OCI-LY1 (cell line): Measurements from ENCODE around the gene FAM167B.

Experiments used
- H2AFZ ChIP-seq: fragments of 200-600 bp; sonication (generic), shearing (Covaris generic); 2 replicates; pipeline ENCODE4 v1.6.0; 2014; ENCODE audit warnings: antibody characterized with exemption, mild to moderate bottlenecking, low read length
- H3F3A ChIP-seq: fragments of 200-600 bp; sonication (generic), shearing (Covaris generic); 2 replicates; pipeline ENCODE4 v1.6.0; 2014; ENCODE audit warnings: mild to moderate bottlenecking, antibody characterized with exemption, low read length, moderate library complexity; ENCODE audit not compliant: insufficient read depth
- H3K27ac ChIP-seq: fragments of 200-600 bp; sonication (generic); 2 replicates; pipeline ENCODE4 v1.5.1; 2014; ENCODE audit warnings: low read length, mixed run types, mild to moderate bottlenecking, low read depth; ENCODE audit not compliant: poor library complexity, severe bottlenecking
- H3K27me3 ChIP-seq: fragments of 200-600 bp; sonication (generic); 2 replicates; pipeline ENCODE4 v1.6.0; 2014; ENCODE audit warnings: antibody characterized with exemption, mild to moderate bottlenecking, low read length, moderate library complexity; ENCODE audit not compliant: insufficient read depth
- H3K36me3 ChIP-seq: fragments of 200-600 bp; sonication (generic); 2 replicates; pipeline ENCODE4 v1.6.1; 2014; ENCODE audit warnings: mild to moderate bottlenecking, antibody characterized with exemption, low read length, moderate library complexity, mixed read lengths; ENCODE audit not compliant: insufficient read depth
- H3K4me1 ChIP-seq: fragments of 200-600 bp; sonication (generic); 2 replicates; pipeline ENCODE4 v1.5.1; 2014; ENCODE audit warnings: mild to moderate bottlenecking, low read length, moderate library complexity; ENCODE audit not compliant: insufficient read depth, severe bottlenecking
- H3K4me2 ChIP-seq: fragments of 200-600 bp; sonication (generic), shearing (Covaris generic); 2 replicates; pipeline ENCODE4 v1.6.1; 2014; ENCODE audit warnings: low read length
- H3K4me3 ChIP-seq: fragments of 200-600 bp; sonication (generic); 2 replicates; pipeline ENCODE4 v1.5.1; 2014; ENCODE audit warnings: low read length, low read depth, mild to moderate bottlenecking, mixed read lengths; ENCODE audit not compliant: poor library complexity, severe bottlenecking
- H3K79me2 ChIP-seq: fragments of 200-600 bp; shearing (Covaris generic); 2 replicates; pipeline ENCODE4 v1.6.1; 2016; ENCODE audit warnings: mixed run types, low read length, mixed read lengths; ENCODE audit not compliant: insufficient read depth
- H3K9ac ChIP-seq: fragments of 200-600 bp; sonication (generic), shearing (Covaris generic); 2 replicates; pipeline ENCODE4 v1.6.1; 2014; ENCODE audit warnings: mild to moderate bottlenecking, low read length, mixed read lengths
- H3K9me2 ChIP-seq: fragments of 200-600 bp; sonication (generic), shearing (Covaris generic); 2 replicates; pipeline ENCODE4 v1.6.1; 2014; ENCODE audit warnings: low read depth, mild to moderate bottlenecking, low read length, mixed read lengths
- H3K9me3 ChIP-seq: fragments of 200-600 bp; shearing (Covaris generic); 2 replicates; pipeline ENCODE4 v1.6.1; 2014; ENCODE audit warnings: low read length, mixed read lengths
- H4K20me1 ChIP-seq: fragments of 200-600 bp; sonication (generic), shearing (Covaris generic); 2 replicates; pipeline ENCODE4 v1.6.0; 2016; ENCODE audit warnings: mild to moderate bottlenecking, low read length; ENCODE audit not compliant: insufficient read depth
- EZH2 ChIP-seq: fragments of 200-600 bp; sonication (generic), shearing (Covaris generic); IDR thresholded peaks from 2 replicates; pipeline ENCODE4 v1.8.0; 2017; ENCODE audit warnings: borderline replicate concordance, mixed run types, mild to moderate bottlenecking, antibody characterized with exemption, low read length, moderate library complexity, mixed read lengths
- TF ChIP-seq, protein P1 (sequence below): fragments of 200-600 bp; sonication (generic), shearing (Covaris generic); IDR thresholded peaks from 2 replicates; pipeline ENCODE4 v1.5.1; 2017; ENCODE audit warnings: mild to moderate bottlenecking, antibody characterized with exemption, low read length, moderate library complexity, mixed read lengths

FAM167B gene

DNA sequence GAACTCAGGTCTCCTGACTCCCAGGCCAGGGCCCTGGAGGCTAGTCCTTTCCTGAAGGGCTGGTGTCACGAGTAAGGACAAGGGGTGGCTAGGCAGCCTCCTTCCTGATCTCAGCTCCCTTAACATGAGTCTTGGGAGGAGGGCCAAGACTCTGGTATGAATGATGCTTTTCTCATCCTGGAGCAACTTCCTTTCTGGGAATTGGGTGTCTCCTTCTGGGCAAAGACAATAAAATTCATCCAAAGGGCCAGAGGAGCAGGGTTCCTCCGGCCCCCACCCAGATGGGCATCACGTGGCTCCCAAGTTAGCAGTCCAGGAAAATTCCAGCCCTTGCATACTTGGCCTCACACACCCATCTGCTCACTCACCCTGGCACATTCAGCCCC, at the start of gene FAM167B:
TSS of gene FAM167B (plus strand) at position 335 of the 386 bp plus-strand sequence. CDS start 200 bp downstream, outside the sequence.
- no peaks in the 10 kb centered on the region for H3K27me3 ChIP-seq
- H3K9ac ChIP-seq: no peak within 1 kb of the TSS; the same call in 1 of the 2 replicates
- TF ChIP-seq EZH2: no peak
- TF ChIP-seq, protein P1, sequence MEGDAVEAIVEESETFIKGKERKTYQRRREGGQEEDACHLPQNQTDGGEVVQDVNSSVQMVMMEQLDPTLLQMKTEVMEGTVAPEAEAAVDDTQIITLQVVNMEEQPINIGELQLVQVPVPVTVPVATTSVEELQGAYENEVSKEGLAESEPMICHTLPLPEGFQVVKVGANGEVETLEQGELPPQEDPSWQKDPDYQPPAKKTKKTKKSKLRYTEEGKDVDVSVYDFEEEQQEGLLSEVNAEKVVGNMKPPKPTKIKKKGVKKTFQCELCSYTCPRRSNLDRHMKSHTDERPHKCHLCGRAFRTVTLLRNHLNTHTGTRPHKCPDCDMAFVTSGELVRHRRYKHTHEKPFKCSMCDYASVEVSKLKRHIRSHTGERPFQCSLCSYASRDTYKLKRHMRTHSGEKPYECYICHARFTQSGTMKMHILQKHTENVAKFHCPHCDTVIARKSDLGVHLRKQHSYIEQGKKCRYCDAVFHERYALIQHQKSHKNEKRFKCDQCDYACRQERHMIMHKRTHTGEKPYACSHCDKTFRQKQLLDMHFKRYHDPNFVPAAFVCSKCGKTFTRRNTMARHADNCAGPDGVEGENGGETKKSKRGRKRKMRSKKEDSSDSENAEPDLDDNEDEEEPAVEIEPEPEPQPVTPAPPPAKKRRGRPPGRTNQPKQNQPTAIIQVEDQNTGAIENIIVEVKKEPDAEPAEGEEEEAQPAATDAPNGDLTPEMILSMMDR: no peak
- no peak within 1 kb of the TSS for H2AFZ ChIP-seq
- H3K9me2 ChIP-seq: no peaks in the 10 kb centered on the region
- H3F3A ChIP-seq: peaks cover 7% of the 10 kb centered on the region
- H3K4me1 ChIP-seq: peaks cover 64% of the 10 kb centered on the region
- no peaks in the 10 kb centered on the region for H3K9me3 ChIP-seq
- peak within 1 kb of the TSS; percentile 100 for H3K27ac ChIP-seq
- H4K20me1 ChIP-seq: no peaks in the 10 kb centered on the region
- H3K4me2 ChIP-seq: peak within 1 kb of the TSS; percentile 44; the same call in 1 of the 2 replicates
- H3K36me3 ChIP-seq: no peaks in the 10 kb centered on the region
- H3K79me2 ChIP-seq: no peaks in the 10 kb centered on the region
- no peak within 1 kb of the TSS for H3K4me3 ChIP-seq

DNA sequence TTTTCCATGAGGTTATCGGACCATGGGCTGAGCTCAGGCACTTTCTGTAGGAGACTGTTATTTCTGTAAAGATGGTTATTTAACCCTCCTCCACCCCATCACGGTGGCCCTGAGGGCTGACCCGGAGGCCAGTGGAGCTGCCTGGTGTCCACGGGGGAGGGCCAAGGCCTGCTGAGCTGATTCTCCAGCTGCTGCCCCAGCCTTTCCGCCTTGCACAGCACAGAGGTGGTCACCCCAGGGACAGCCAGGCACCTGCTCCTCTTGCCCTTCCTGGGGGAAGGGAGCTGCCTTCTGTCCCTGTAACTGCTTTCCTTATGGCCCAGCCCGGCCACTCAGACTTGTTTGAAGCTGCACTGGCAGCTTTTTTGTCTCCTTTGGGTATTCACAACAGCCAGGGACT, 49.2 kb upstream of the FAM167B start:
- Histone ChIP-seq H4K20me1 (no peaks in the 10 kb centered on the region), H3K27ac (no peak overlapping the region), H3K9ac (no peak overlapping the region), H3K9me3 (no peaks in the 10 kb centered on the region), H3K4me2 (no peak overlapping the region), H3K9me2 (no peaks in the 10 kb centered on the region), H3K36me3 (peaks cover 52% of the 10 kb centered on the region), H3K27me3 (no peaks in the 10 kb centered on the region), H2AFZ (no peak overlapping the region), H3F3A (no peaks in the 10 kb centered on the region), H3K79me2 (no peaks in the 10 kb centered on the region), H3K4me1 (peaks cover 28% of the 10 kb centered on the region), H3K4me3 (no peak overlapping the region)
- TF ChIP-seq, protein P1: no peak
- no peak for TF ChIP-seq EZH2

DNA sequence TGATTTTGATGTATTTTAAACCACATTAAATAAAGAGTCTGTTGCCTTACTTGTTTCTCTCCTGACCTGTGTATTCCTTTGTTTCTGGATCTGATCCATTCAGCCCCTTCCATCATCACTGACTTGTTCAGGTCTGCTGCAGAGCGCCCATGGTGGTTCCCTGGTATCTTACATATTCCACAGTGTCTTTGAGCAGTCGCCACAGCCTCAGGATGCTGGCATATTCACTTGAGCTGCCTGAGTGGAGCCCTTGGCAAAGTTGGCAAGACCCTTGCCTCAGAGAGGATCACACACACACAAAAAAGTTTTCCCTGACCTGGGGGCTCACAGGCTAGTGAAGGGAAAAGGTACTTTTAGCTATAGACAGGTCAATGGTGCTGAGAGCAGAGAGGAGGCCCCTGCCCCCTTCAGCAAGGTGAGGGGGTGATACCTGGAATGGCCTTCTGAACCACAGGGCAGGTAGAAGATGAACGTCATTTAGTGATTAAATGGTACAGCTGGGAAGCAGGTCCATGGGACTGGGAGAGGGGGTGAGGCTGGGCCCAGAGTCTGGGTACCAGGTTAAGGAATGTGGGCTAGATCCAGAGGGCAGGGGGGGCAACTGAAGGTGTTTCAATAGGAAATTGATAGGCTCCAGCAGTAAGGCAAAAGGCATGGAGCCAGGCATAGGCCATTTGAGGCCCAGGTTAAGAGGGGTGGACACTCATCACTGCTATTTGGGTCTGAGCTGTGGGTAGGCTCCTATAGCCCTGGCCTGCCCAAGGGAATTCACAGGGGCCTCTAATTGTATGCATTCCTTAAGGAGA, 48.6 kb upstream of the FAM167B start:
- Histone ChIP-seq H3K9ac (no peak overlapping the region), H3F3A (no peaks in the 10 kb centered on the region)

More for the DNA sequence above, 48.6 kb upstream of the FAM167B start:
- Histone ChIP-seq H3K27me3 (no peaks in the 10 kb centered on the region), H3K79me2 (no peaks in the 10 kb centered on the region), H3K27ac (no peak overlapping the region), H3K9me2 (no peaks in the 10 kb centered on the region), H3K4me1 (peaks cover 28% of the 10 kb centered on the region), H4K20me1 (no peaks in the 10 kb centered on the region), H3K4me2 (no peak overlapping the region), H2AFZ (no peak overlapping the region), H3K36me3 (peaks cover 46% of the 10 kb centered on the region), H3K4me3 (no peak overlapping the region), H3K9me3 (no peaks in the 10 kb centered on the region)
- TF ChIP-seq, protein P1: no peak
- no peak for TF ChIP-seq EZH2
